ENCODE measurements around the gene HCK. TPM values are rescaled to one million over a fixed set of nuclear protein-coding genes. Genes with fewer than 3 reads are reported as not detected.

HCK gene
- total and polyA plus RNA-seq, 7 donors, result 8.6 to 28.0 (median 17.5) TPM

- Histone ChIP-seq H3K27ac (no peak overlapping the region), H3K4me1 (no peaks in the 10 kb centered on the region), H3K36me3 (no peaks in the 10 kb centered on the region), H3K9me3 (no peaks in the 10 kb centered on the region), H3K4me3 (no peak overlapping the region), H3K27me3 (peaks cover 0 to 19% (median 0%) of the 10 kb centered on the region in 3 donors)
- TF ChIP-seq EP300 (IDR thresholded peaks at IDR 0.05) (no peak), POLR2A (IDR thresholded peaks at IDR 0.05) (no peak), POLR2AphosphoS5 (IDR thresholded peaks at IDR 0.05) (no peak), CTCF (IDR thresholded peaks at IDR 0.05) (no peak)
- no peak for DNase-seq
- intact Hi-C loops (cut with DNase I), result no loop called here
These were observed 17.7 kb downstream of the HCK start for GRCh38 chr20:32069711-32070110.

GRCh38 chr20:32070282-32070681 lies 18.2 kb downstream of the HCK start:
- WGBS, 2 donors, result 78 to 85% methylated on average over 1 of the region's 1 CpG

GRCh38 chr20:32070690-32071213 lies 18.7 kb downstream of the HCK start:
- no peak overlapping the region for H3K27ac ChIP-seq
- intact Hi-C loops (cut with DNase I), result no loop called here
- no peaks in the 10 kb centered on the region for H3K36me3 ChIP-seq
- H3K4me1 ChIP-seq, result no peaks in the 10 kb centered on the region
- H3K4me3 ChIP-seq, result no peak overlapping the region
- no peaks in the 10 kb centered on the region for H3K9me3 ChIP-seq
- DNase-seq, result no peak
- peaks cover 0 to 20% (median 0%) of the 10 kb centered on the region in 3 donors for H3K27me3 ChIP-seq
- no peak for TF ChIP-seq CTCF (IDR thresholded peaks at IDR 0.05)
- no peak for TF ChIP-seq POLR2AphosphoS5 (IDR thresholded peaks at IDR 0.05)
- TF ChIP-seq POLR2A (IDR thresholded peaks at IDR 0.05), result no peak
- TF ChIP-seq EP300 (IDR thresholded peaks at IDR 0.05), result no peak
- WGBS, 2 donors, result 42 to 46% methylated on average over 4 of the region's 4 CpGs

More at GRCh38 chr20:32070282-32070681, 18.2 kb downstream of the HCK start:
- no peak for DNase-seq
- H3K4me3 ChIP-seq, result no peak overlapping the region
- no peak overlapping the region for H3K27ac ChIP-seq
- intact Hi-C loops (cut with DNase I), result no loop called here
- H3K9me3 ChIP-seq, result no peaks in the 10 kb centered on the region
- H3K36me3 ChIP-seq, result no peaks in the 10 kb centered on the region
- H3K4me1 ChIP-seq, result no peaks in the 10 kb centered on the region
- TF ChIP-seq POLR2AphosphoS5 (IDR thresholded peaks at IDR 0.05) (no peak), EP300 (IDR thresholded peaks at IDR 0.05) (no peak), CTCF (IDR thresholded peaks at IDR 0.05) (no peak), POLR2A (IDR thresholded peaks at IDR 0.05) (no peak)
- H3K27me3 ChIP-seq, result peaks cover 0 to 20% (median 0%) of the 10 kb centered on the region in 3 donors

- intact Hi-C loops (cut with DNase I), result no loop called here
- no peak for DNase-seq
- Histone ChIP-seq H3K4me1 (no peaks in the 10 kb centered on the region), H3K9me3 (no peaks in the 10 kb centered on the region), H3K27ac (no peak overlapping the region), H3K36me3 (no peaks in the 10 kb centered on the region), H3K27me3 (peaks cover 0 to 17% (median 0%) of the 10 kb centered on the region in 3 donors), H3K4me3 (no peak overlapping the region)
- TF ChIP-seq CTCF (IDR thresholded peaks at IDR 0.05) (no peak), POLR2AphosphoS5 (IDR thresholded peaks at IDR 0.05) (no peak), EP300 (IDR thresholded peaks at IDR 0.05) (no peak), POLR2A (IDR thresholded peaks at IDR 0.05) (no peak)
- 83 to 86% methylated on average over 17 of the region's 17 CpGs for WGBS, 2 donors
These were observed 19.5 kb downstream of the HCK start for GRCh38 chr20:32071395-32072167.

Measured in sigmoid colon (tissue), 7 donors.